LNCaP clone FGC (cell line): ENCODE measurements around the gene PTPRJ.
A peak's percentile ranks its signal among the peaks of the same experiment; 100 is the strongest.

Experiments used
- DNase-seq: peaks from one replicate; pipeline ENCODE4 v3.0.0-alpha.2; 2011; ENCODE audit warnings: low read depth
- H3K4me3 ChIP-seq: 2 replicates; pipeline ENCODE4 v1.5.1; 2011; ENCODE audit warnings: mild to moderate bottlenecking, low read depth, low read length, control low read depth
- CTCF ChIP-seq: IDR thresholded peaks from 2 replicates; pipeline ENCODE4 v1.5.1; 2012; ENCODE audit warnings: mild to moderate bottlenecking; ENCODE audit not compliant: control insufficient read depth, insufficient read depth; ENCODE audit errors: extremely low read depth

Gene PTPRJ

GRCh38 chr11:48049036-48049435 lies 68.7 kb downstream of the PTPRJ start:
- TF ChIP-seq CTCF: no peak

GRCh38 chr11:48050304-48050703 lies 69.9 kb downstream of the PTPRJ start:
- no peak for TF ChIP-seq CTCF
- DNase-seq: no peak
- no peak overlapping the region for H3K4me3 ChIP-seq

More at GRCh38 chr11:48049036-48049435, 68.7 kb downstream of the PTPRJ start:
- no peak overlapping the region for H3K4me3 ChIP-seq
- DNase-seq: no peak

GRCh38 chr11:48051217-48051830 lies 71.0 kb downstream of the PTPRJ start:
- TF ChIP-seq CTCF: no peak
- no peak for DNase-seq
- no peak overlapping the region for H3K4me3 ChIP-seq

- no peak overlapping the region for H3K4me3 ChIP-seq
- no peak for DNase-seq
- TF ChIP-seq CTCF: no peak
These were observed 72.1 kb downstream of the PTPRJ start for GRCh38 chr11:48052183-48053044.

GRCh38 chr11:48054994-48055291 lies 74.6 kb downstream of the PTPRJ start:
- TF ChIP-seq CTCF: no peak
- no peak for DNase-seq
- no peak overlapping the region for H3K4me3 ChIP-seq

- peak; percentile 97 for DNase-seq
- TF ChIP-seq CTCF: no peak
- H3K4me3 ChIP-seq: peak overlapping the region; percentile 32
These were observed 75.2 kb downstream of the PTPRJ start for GRCh38 chr11:48055292-48056132.
